ENCODE data around the gene PRKG1. TPM values are rescaled to one million over a fixed set of nuclear protein-coding genes. Genes with fewer than 3 reads are reported as not detected.

Gene PRKG1
- total and polyA plus RNA-seq, 2 of the 4 experiments (the other 2 are of a cell fraction) = 3.5 to 18.3 TPM

DNA sequence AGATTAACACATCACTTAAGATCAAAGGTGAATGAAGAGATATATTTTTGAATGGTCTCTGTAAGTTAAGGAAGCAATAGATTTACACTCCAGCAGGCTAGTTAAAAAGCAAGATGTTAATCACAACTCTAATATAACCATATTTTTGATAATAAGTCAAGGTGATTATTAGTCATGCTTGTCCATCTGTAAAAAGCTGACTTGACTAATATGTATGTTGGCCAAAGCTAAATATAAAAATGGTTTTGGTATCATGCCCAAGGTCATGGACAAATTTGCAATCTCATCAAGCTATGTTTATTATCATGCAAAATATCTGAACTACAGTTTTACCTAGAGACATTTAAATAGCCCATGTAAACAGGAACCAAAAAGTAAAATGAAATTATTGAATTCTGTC lies 727.7 kb downstream of the PRKG1 start:
- CTCF ChIA-PET = no interaction called here
- BruUV-seq (replicated peaks) = no TSS peak

More for the DNA sequence above, 727.7 kb downstream of the PRKG1 start:
- intact Hi-C loops (cut with micrococcal nuclease) = no loop called here
- Histone ChIP-seq H3K9ac (ENCODE audit: low read depth, low read length) (no peak overlapping the region), H3K4me1 (ENCODE audit: control insufficient read depth, insufficient read depth, low read length) (peaks cover 3% of the 10 kb centered on the region; the same call in 1 of the 2 replicates), H3K14ac (replicated peaks; ENCODE audit: low read depth, low read length) (no peak overlapping the region), H3K9me1 (ENCODE audit: insufficient read depth, low read length) (0 out of 2 replicates have a peak, but pooled peaks cover 2% of the 10 kb centered on the region), H3K36me3 (ENCODE audit: control insufficient read depth, insufficient read depth, low read length) (no peaks in the 10 kb centered on the region), H3K79me1 (ENCODE audit: low read depth in 1 of 2, low read length in 2 of 2) (0 out of 4 replicates have a peak, but pooled peaks cover 0 to 5% of the 10 kb centered on the region in 2 experiments), H4K20me1 (ENCODE audit: insufficient read depth, low read length) (no peaks in the 10 kb centered on the region), H3K4me3 (ENCODE audit: insufficient read depth, low read depth, low read length) (no peak overlapping the region), H4K8ac (ENCODE audit: low read depth in 2 of 2, low read length in 2 of 2) (no peak overlapping the region), H3K23ac (ENCODE audit: low read depth, low read length) (no peak overlapping the region), H2BK20ac (ENCODE audit: low read depth, low read length) (no peak overlapping the region), H3K27ac (ENCODE audit: insufficient read depth, low read length) (no peak overlapping the region), H3K56ac (ENCODE audit: extremely low read depth, insufficient read depth, low read length) (no peak overlapping the region), H3K9me3 (ENCODE audit: control insufficient read depth, insufficient read depth, low read length) (no peaks in the 10 kb centered on the region), H2BK120ac (ENCODE audit: low read depth, low read length) (no peak overlapping the region), H2AFZ (replicated peaks; ENCODE audit: low read length, poor library complexity) (no peak overlapping the region), H2BK5ac (ENCODE audit: low read depth, low read length, poor library complexity, severe bottlenecking) (no peak overlapping the region), H3K27me3 (ENCODE audit: control insufficient read depth, insufficient read depth, low read length) (no peaks in the 10 kb centered on the region), H2AK5ac (ENCODE audit: low read depth, low read length) (no peak overlapping the region), H2AK9ac (replicated peaks; ENCODE audit: low read depth, low read length, poor library complexity) (no peak overlapping the region), H2BK15ac (ENCODE audit: low read depth, low read length) (no peak overlapping the region), H3K18ac (ENCODE audit: low read depth, low read length) (no peak overlapping the region), H4K91ac (ENCODE audit: insufficient read depth, low read depth, low read length) (no peak overlapping the region), H4K5ac (ENCODE audit: low read depth, low read length) (no peak overlapping the region), H3K4ac (ENCODE audit: low read depth, low read length) (no peak overlapping the region), H3K4me2 (ENCODE audit: low read depth, low read length) (no peak overlapping the region)
- TF ChIP-seq FOS (IDR thresholded peaks at IDR 0.05; ENCODE audit: low read depth, low read length) (no peak), CHD1 (IDR thresholded peaks at IDR 0.05; ENCODE audit: low read depth, low read length) (no peak), MAFK (IDR thresholded peaks at IDR 0.05; ENCODE audit: low read depth, low read length) (peak; percentile 73)
- no peak for ATAC-seq (ENCODE audit: low read depth)
- dilution Hi-C loops (cut with HindIII; ENCODE audit: low sequenced_read_pairs, unreplicated experiment) = no loop called here
- no peak for DNase-seq
- POLR2A ChIA-PET (ENCODE audit: unreplicated experiment) = no interaction called here
- in situ Hi-C loops (cut with MboI; ENCODE audit: low sequenced_read_pairs) = no loop called here
